Measurements from ENCODE around the gene HAS3.
"Not testable (repeated sequence)": the region's sequence is repeated elsewhere in the genome, so short reads cannot be mapped to it uniquely, and the experiment has no call there.

HAS3 gene

DNA sequence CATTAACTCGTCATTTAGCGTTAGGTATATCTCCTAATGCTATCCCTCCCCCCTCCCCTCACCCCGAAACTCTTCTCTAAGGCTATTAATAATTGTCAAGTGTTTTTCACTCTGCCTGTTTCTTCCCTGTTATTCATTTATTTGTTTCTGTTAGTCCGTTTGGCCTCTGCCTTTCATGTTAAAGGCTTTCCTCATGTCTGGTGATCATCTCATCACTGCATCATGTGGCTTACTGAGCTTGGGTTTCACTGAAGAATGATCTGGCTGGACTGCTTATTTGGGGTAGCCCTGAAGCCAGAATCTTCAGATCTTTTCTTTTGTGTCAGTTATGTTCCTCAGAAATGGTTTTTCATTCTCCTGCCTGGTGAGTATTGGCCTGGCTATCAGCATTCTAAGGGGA, 36.5 kb downstream of the HAS3 start:
- Histone ChIP-seq H2AFZ (ENCODE audit: low read depth, low read length, severe bottlenecking) (no peak overlapping the region), H3K27ac (ENCODE audit: low read depth, low read length) (no peak overlapping the region), H4K20me1 (ENCODE audit: low read depth, low read length) (no peaks in the 10 kb centered on the region), H3K4me3 (ENCODE audit: insufficient read depth, low read length, poor library complexity, severe bottlenecking) (no peak overlapping the region), H3K36me3 (ENCODE audit: low read length) (peaks cover 48% of the 10 kb centered on the region; the same call in 1 of the 2 replicates), H3K79me2 (ENCODE audit: insufficient read depth, low read length) (peaks cover 44% of the 10 kb centered on the region), H3K9me2 (replicated peaks; ENCODE audit: insufficient read depth, low read length) (no peaks in the 10 kb centered on the region), H3K9ac (ENCODE audit: low read length) (no peak overlapping the region), H3K4me2 (ENCODE audit: low read depth, low read length, poor library complexity, severe bottlenecking) (no peak overlapping the region), H3K9me3 (ENCODE audit: insufficient read depth, low read length) (no peaks in the 10 kb centered on the region), H3F3A (ENCODE audit: insufficient read depth) (no peaks in the 10 kb centered on the region), H3K27me3 (ENCODE audit: low read length) (no peaks in the 10 kb centered on the region)
- TF ChIP-seq EZH2phosphoT487 (conservative IDR thresholded peaks at IDR 0.05; ENCODE audit: low read length), result no peak
- TF ChIP-seq, protein P1, sequence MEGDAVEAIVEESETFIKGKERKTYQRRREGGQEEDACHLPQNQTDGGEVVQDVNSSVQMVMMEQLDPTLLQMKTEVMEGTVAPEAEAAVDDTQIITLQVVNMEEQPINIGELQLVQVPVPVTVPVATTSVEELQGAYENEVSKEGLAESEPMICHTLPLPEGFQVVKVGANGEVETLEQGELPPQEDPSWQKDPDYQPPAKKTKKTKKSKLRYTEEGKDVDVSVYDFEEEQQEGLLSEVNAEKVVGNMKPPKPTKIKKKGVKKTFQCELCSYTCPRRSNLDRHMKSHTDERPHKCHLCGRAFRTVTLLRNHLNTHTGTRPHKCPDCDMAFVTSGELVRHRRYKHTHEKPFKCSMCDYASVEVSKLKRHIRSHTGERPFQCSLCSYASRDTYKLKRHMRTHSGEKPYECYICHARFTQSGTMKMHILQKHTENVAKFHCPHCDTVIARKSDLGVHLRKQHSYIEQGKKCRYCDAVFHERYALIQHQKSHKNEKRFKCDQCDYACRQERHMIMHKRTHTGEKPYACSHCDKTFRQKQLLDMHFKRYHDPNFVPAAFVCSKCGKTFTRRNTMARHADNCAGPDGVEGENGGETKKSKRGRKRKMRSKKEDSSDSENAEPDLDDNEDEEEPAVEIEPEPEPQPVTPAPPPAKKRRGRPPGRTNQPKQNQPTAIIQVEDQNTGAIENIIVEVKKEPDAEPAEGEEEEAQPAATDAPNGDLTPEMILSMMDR (IDR thresholded peaks at IDR 0.05; ENCODE audit: insufficient read depth, low read length, poor library complexity, severe bottlenecking), result no peak

DNA sequence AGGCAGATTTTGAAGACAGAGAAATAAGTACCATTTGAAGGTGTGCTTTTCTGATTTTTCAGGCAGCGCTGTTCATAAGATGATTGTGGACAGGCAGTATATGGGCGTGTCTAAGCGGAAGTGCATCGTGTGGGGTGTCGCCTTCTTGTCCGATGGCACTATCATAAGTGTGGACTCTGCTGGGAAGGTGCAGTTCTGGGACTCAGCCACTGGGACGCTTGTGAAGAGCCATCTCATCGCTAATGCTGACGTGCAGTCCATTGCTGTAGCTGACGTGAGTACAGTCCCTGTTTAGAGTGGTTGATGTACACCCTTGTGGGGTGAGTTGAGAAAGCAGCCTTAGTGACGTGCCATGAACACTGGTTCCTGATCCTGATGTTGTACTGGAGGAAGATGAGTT, 37.7 kb downstream of the HAS3 start:
- peaks cover 33% of the 10 kb centered on the region for H3K79me2 ChIP-seq (ENCODE audit: insufficient read depth, low read length)
- H3K9ac ChIP-seq (ENCODE audit: low read length), result no peak overlapping the region
- no peaks in the 10 kb centered on the region for H3K9me3 ChIP-seq (ENCODE audit: insufficient read depth, low read length)
- TF ChIP-seq, protein P1 (IDR thresholded peaks at IDR 0.05; ENCODE audit: insufficient read depth, low read length, poor library complexity, severe bottlenecking), result no peak
- no peak for TF ChIP-seq EZH2phosphoT487 (conservative IDR thresholded peaks at IDR 0.05; ENCODE audit: low read length)
- H4K20me1 ChIP-seq (ENCODE audit: low read depth, low read length), result no peaks in the 10 kb centered on the region
- no peak overlapping the region for H3K4me2 ChIP-seq (ENCODE audit: low read depth, low read length, poor library complexity, severe bottlenecking)
- H3K36me3 ChIP-seq (ENCODE audit: low read length), result peaks cover 37% of the 10 kb centered on the region; the same call in 1 of the 2 replicates
- H3K4me3 ChIP-seq (ENCODE audit: insufficient read depth, low read length, poor library complexity, severe bottlenecking), result no peak overlapping the region
- no peak overlapping the region for H3K27ac ChIP-seq (ENCODE audit: low read depth, low read length)
- H2AFZ ChIP-seq (ENCODE audit: low read depth, low read length, severe bottlenecking), result no peak overlapping the region
- H3K9me2 ChIP-seq (replicated peaks; ENCODE audit: insufficient read depth, low read length), result no peaks in the 10 kb centered on the region
- H3K27me3 ChIP-seq (ENCODE audit: low read length), result no peaks in the 10 kb centered on the region
- H3F3A ChIP-seq (ENCODE audit: insufficient read depth), result no peaks in the 10 kb centered on the region

DNA sequence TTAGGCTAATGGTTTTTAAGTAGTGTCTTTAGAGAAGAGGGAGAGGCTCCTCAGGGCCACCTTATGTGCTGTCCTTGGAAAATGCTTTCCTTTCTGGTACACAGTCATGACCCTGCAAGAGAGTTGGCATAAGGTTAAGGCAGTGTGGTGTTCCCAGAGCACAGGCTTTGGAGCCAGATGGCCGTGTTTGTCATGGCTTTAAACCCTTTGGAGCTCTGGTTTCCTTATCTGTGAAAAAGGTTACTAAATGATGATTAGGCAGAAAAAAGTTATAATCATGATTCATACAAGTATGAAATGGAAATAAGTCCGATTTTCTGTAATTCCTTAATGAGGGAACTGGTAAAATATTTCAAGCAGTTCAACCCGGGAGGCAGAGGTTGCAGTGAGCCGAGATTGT, 40.2 kb downstream of the HAS3 start:
- H3F3A ChIP-seq (ENCODE audit: insufficient read depth), result no peaks in the 10 kb centered on the region
- no peak overlapping the region for H3K9ac ChIP-seq (ENCODE audit: low read length)
- H3K9me3 ChIP-seq (ENCODE audit: insufficient read depth, low read length), result no peaks in the 10 kb centered on the region
- TF ChIP-seq, protein P1 (IDR thresholded peaks at IDR 0.05; ENCODE audit: insufficient read depth, low read length, poor library complexity, severe bottlenecking), result no peak
- no peak for TF ChIP-seq EZH2phosphoT487 (conservative IDR thresholded peaks at IDR 0.05; ENCODE audit: low read length)
- H3K9me2 ChIP-seq (replicated peaks; ENCODE audit: insufficient read depth, low read length), result no peaks in the 10 kb centered on the region
- H3K4me2 ChIP-seq (ENCODE audit: low read depth, low read length, poor library complexity, severe bottlenecking), result no peak overlapping the region
- no peaks in the 10 kb centered on the region for H3K27me3 ChIP-seq (ENCODE audit: low read length)
- no peak overlapping the region for H3K27ac ChIP-seq (ENCODE audit: low read depth, low read length)
- H3K36me3 ChIP-seq (ENCODE audit: low read length), result peaks cover 30% of the 10 kb centered on the region; the same call in 1 of the 2 replicates
- H4K20me1 ChIP-seq (ENCODE audit: low read depth, low read length), result no peaks in the 10 kb centered on the region; the same call in 1 of the 2 replicates
- peaks cover 28% of the 10 kb centered on the region; the same call in 1 of the 2 replicates for H3K79me2 ChIP-seq (ENCODE audit: insufficient read depth, low read length)
- H3K4me3 ChIP-seq (ENCODE audit: insufficient read depth, low read length, poor library complexity, severe bottlenecking), result no peak overlapping the region
- H2AFZ ChIP-seq (ENCODE audit: low read depth, low read length, severe bottlenecking), result no peak overlapping the region

DNA sequence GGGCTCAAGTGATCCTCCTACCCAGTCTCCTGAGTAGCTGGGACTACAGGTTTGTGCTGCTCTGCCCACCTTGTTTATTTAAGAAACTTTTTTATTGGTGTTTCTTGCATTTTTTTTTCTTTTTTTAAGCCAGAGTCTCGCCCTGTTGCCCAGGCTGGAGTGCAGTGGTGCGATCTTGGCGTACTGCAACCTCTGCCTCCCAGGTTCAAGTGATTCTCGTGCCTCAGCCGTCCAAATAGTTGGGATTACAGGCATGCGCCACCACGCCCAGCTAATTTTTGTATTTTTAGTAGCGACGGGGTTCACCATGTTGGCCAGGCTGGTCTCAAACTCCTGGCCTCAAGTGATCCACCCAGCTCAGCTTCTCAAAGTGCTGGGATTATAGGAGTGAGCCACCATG, 44.2 kb downstream of the HAS3 start:
- not testable (repeated sequence) for H4K20me1 ChIP-seq (ENCODE audit: low read depth, low read length); H3K9me3 ChIP-seq (ENCODE audit: insufficient read depth, low read length); H3K4me2 ChIP-seq (ENCODE audit: low read depth, low read length, poor library complexity, severe bottlenecking); H3K27me3 ChIP-seq (ENCODE audit: low read length); H3K9ac ChIP-seq (ENCODE audit: low read length); H2AFZ ChIP-seq (ENCODE audit: low read depth, low read length, severe bottlenecking); H3K9me2 ChIP-seq (replicated peaks; ENCODE audit: insufficient read depth, low read length); H3K27ac ChIP-seq (ENCODE audit: low read depth, low read length); H3K4me3 ChIP-seq (ENCODE audit: insufficient read depth, low read length, poor library complexity, severe bottlenecking); H3F3A ChIP-seq (ENCODE audit: insufficient read depth)
- H3K36me3 ChIP-seq (ENCODE audit: low read length), result peaks cover 27% of the 10 kb centered on the region
- peaks cover 12% of the 10 kb centered on the region; the same call in 1 of the 2 replicates for H3K79me2 ChIP-seq (ENCODE audit: insufficient read depth, low read length)

Data from SU-DHL-6 (cell line).